ENCODE data around the gene ANKUB1.
A peak's percentile ranks its signal among the peaks of the same experiment; 100 is the strongest.
"Not testable (repeated sequence)": the region's sequence is repeated elsewhere in the genome, so short reads cannot be mapped to it uniquely, and the experiment has no call there.

Gene ANKUB1

GRCh38 chr3:149792452-149793270 lies at the start of gene ANKUB1:
Gene ANKUB1, minus strand, starts transcription at chr3:149792554. Its CDS starts 188 bp downstream, at chr3:149792366.
- no peak for DNase-seq
- intact Hi-C loops (cut with DNase I): no loop called here

- intact Hi-C loops (cut with DNase I): no loop called here
- no peak for DNase-seq
Observed at GRCh38 chr3:149839896-149840295, 47.5 kb upstream of the ANKUB1 start.

- intact Hi-C loops (cut with DNase I); DNase-seq: not testable (repeated sequence)
Observed at GRCh38 chr3:149839469-149839868, 47.1 kb upstream of the ANKUB1 start.

- intact Hi-C loops (cut with DNase I): not testable (repeated sequence)
Observed at GRCh38 chr3:149838491-149838890, 46.1 kb upstream of the ANKUB1 start.

GRCh38 chr3:149833241-149833640 lies 40.9 kb upstream of the ANKUB1 start:
- no peak for DNase-seq
- intact Hi-C loops (cut with DNase I): no loop called here

More at GRCh38 chr3:149838491-149838890, 46.1 kb upstream of the ANKUB1 start:
- DNase-seq: not testable (repeated sequence)

- no peak for DNase-seq
- intact Hi-C loops (cut with DNase I): no loop called here
Observed at GRCh38 chr3:149832086-149832485, 39.7 kb upstream of the ANKUB1 start.

- intact Hi-C loops (cut with DNase I): no loop called here
- no peak for DNase-seq
Observed at GRCh38 chr3:149831321-149831720, 39.0 kb upstream of the ANKUB1 start.

- no peak for DNase-seq
- intact Hi-C loops (cut with DNase I): no loop called here
Observed at GRCh38 chr3:149830902-149831301, 38.5 kb upstream of the ANKUB1 start.

- intact Hi-C loops (cut with DNase I); DNase-seq: not testable (repeated sequence)
Observed at GRCh38 chr3:149829631-149830030, 37.3 kb upstream of the ANKUB1 start.

- intact Hi-C loops (cut with DNase I): no loop called here
- no peak for DNase-seq
Observed at GRCh38 chr3:149828390-149828789, 36.0 kb upstream of the ANKUB1 start.

GRCh38 chr3:149826636-149827035 lies 34.3 kb upstream of the ANKUB1 start:
- intact Hi-C loops (cut with DNase I): no loop called here
- DNase-seq: no peak

- intact Hi-C loops (cut with DNase I): no loop called here
Observed at GRCh38 chr3:149820183-149820582, 27.8 kb upstream of the ANKUB1 start.

GRCh38 chr3:149819432-149819831 lies 27.1 kb upstream of the ANKUB1 start:
- no peak for DNase-seq
- intact Hi-C loops (cut with DNase I): loop anchor here (5.0 to 10.0 kb wide), 2 partner anchors 85 to 148 kb away; no protein-coding TSS in a partner anchor

More at GRCh38 chr3:149820183-149820582, 27.8 kb upstream of the ANKUB1 start:
- DNase-seq: no peak

GRCh38 chr3:149816986-149817385 lies 24.6 kb upstream of the ANKUB1 start:
- DNase-seq: no peak
- intact Hi-C loops (cut with DNase I): loop anchor here (5.0 to 10.0 kb wide), 2 partner anchors 88 to 150 kb away; no protein-coding TSS in a partner anchor

- DNase-seq: no peak
- intact Hi-C loops (cut with DNase I): loop anchor here (5.0 to 10.0 kb wide), 2 partner anchors 88 to 151 kb away; no protein-coding TSS in a partner anchor
Observed at GRCh38 chr3:149816311-149816710, 24.0 kb upstream of the ANKUB1 start.

GRCh38 chr3:149815728-149816127 lies 23.4 kb upstream of the ANKUB1 start:
- no peak for DNase-seq
- intact Hi-C loops (cut with DNase I): loop anchor here (5.0 to 10.0 kb wide), 2 partner anchors 89 to 152 kb away; no protein-coding TSS in a partner anchor

GRCh38 chr3:149815321-149815720 lies 23.0 kb upstream of the ANKUB1 start:
- DNase-seq: no peak
- intact Hi-C loops (cut with DNase I): loop anchor here (5.0 to 10.0 kb wide), 2 partner anchors 89 to 152 kb away; no protein-coding TSS in a partner anchor

GRCh38 chr3:149813367-149814281 lies 21.3 kb upstream of the ANKUB1 start:
- intact Hi-C loops (cut with DNase I): loop anchor here (5.0 to 10.0 kb wide), 2 partner anchors 61 to 91 kb away; partner anchors contain the start of gene COMMD2

GRCh38 chr3:149812606-149813366 lies 20.4 kb upstream of the ANKUB1 start, which contains the start of gene RNF13:
Gene RNF13, plus strand, starts transcription at chr3:149813215. Its CDS starts 32,812 bp downstream, at chr3:149846027.
- intact Hi-C loops (cut with DNase I): loop anchor here (5.0 to 10.0 kb wide), 2 partner anchors 60 to 92 kb away; partner anchors contain the start of gene COMMD2
- peak; percentile 97 to 100 (median 99) for DNase-seq

More at GRCh38 chr3:149813367-149814281, 21.3 kb upstream of the ANKUB1 start:
- DNase-seq: peak in 6 of 10 donors; percentile 7 to 81 (median 32)

Measured in posterior cingulate gyrus (tissue), 11 donors.